RWPE2 (cell line): ENCODE measurements around the gene SLC30A3.
"Not testable (repeated sequence)": the region's sequence is repeated elsewhere in the genome, so short reads cannot be mapped to it uniquely, and the experiment has no call there.

ENCODE experiments used
- ATAC-seq: fragments of 200-7000 bp; cut with Tn5 transposase; 3 replicates; pipeline ENCODE4 v1.9.1; 2021; ENCODE audit warnings: low read depth
- DNase-seq: peaks from one replicate; pipeline ENCODE4 v3.0.0-alpha.2; 2020; ENCODE audit warnings: low spot score
- H3K27ac ChIP-seq: fragments of 450-650 bp; 2 replicates; pipeline ENCODE4 v1.5.1; 2017; ENCODE audit warnings: mild to moderate bottlenecking; ENCODE audit not compliant: poor library complexity, severe bottlenecking
- H3K27me3 ChIP-seq: fragments of 250-450 bp; sonication (Bioruptor Pico); 2 replicates; pipeline ENCODE4 v1.5.1; 2021; ENCODE audit warnings: mild to moderate bottlenecking, moderate library complexity; ENCODE audit not compliant: insufficient read depth, poor library complexity, severe bottlenecking
- H3K36me3 ChIP-seq: fragments of 250-450 bp; sonication (Bioruptor Pico); 2 replicates; pipeline ENCODE4 v1.5.1; 2020; ENCODE audit warnings: low read depth, mild to moderate bottlenecking, moderate library complexity
- H3K4me1 ChIP-seq: fragments of 250-450 bp; sonication (Bioruptor Pico); 2 replicates; pipeline ENCODE4 v1.5.1; 2021; ENCODE audit warnings: mild to moderate bottlenecking, moderate library complexity; ENCODE audit not compliant: insufficient read depth, poor library complexity, severe bottlenecking
- H3K4me3 ChIP-seq: fragments of 250-450 bp; sonication (Bioruptor Pico); 2 replicates; pipeline ENCODE4 v1.5.1; 2021; ENCODE audit warnings: mild to moderate bottlenecking, moderate library complexity; ENCODE audit not compliant: severe bottlenecking
- H3K9me3 ChIP-seq: fragments of 250-450 bp; sonication (Bioruptor Pico); 2 replicates; pipeline ENCODE4 v1.5.1; 2021; ENCODE audit warnings: mild to moderate bottlenecking, moderate library complexity; ENCODE audit not compliant: severe bottlenecking
- CTCF ChIP-seq: fragments of 450-650 bp; IDR thresholded peaks from one replicate; pipeline ENCODE4 v1.5.1; 2017; ENCODE audit warnings: mild to moderate bottlenecking, moderate library complexity; ENCODE audit not compliant: poor library complexity, severe bottlenecking

SLC30A3 gene

GRCh38 chr2:27280826-27281225 is 18.0 kb upstream of the SLC30A3 start:
- TF ChIP-seq CTCF: no peak

GRCh38 chr2:27278010-27278409 is 15.2 kb upstream of the SLC30A3 start:
- DNase-seq: no peak
- no peak for ATAC-seq
- no peak for TF ChIP-seq CTCF
- H3K27me3 ChIP-seq: peaks cover 5% of the 10 kb centered on the region
- H3K4me3 ChIP-seq: no peak overlapping the region
- no peak overlapping the region for H3K27ac ChIP-seq
- H3K9me3 ChIP-seq: no peaks in the 10 kb centered on the region
- H3K36me3 ChIP-seq: no peaks in the 10 kb centered on the region
- no peaks in the 10 kb centered on the region for H3K4me1 ChIP-seq

More at GRCh38 chr2:27280826-27281225, 18.0 kb upstream of the SLC30A3 start:
- peaks cover 6% of the 10 kb centered on the region for H3K27me3 ChIP-seq
- no peaks in the 10 kb centered on the region for H3K36me3 ChIP-seq
- no peak overlapping the region for H3K4me3 ChIP-seq
- DNase-seq: no peak
- no peaks in the 10 kb centered on the region for H3K4me1 ChIP-seq
- no peaks in the 10 kb centered on the region for H3K9me3 ChIP-seq
- H3K27ac ChIP-seq: no peak overlapping the region
- no peak for ATAC-seq

- no peak within 1 kb of the TSS for H3K27ac ChIP-seq
- H3K4me3 ChIP-seq: no peak within 1 kb of the TSS
- DNase-seq: no peak
- H3K9me3 ChIP-seq: no peaks in the 10 kb centered on the region
- no peak for ATAC-seq
- H3K27me3 ChIP-seq: no peaks in the 10 kb centered on the region
- no peak for TF ChIP-seq CTCF
- H3K36me3 ChIP-seq: no peaks in the 10 kb centered on the region
- H3K4me1 ChIP-seq: no peaks in the 10 kb centered on the region
Observed at GRCh38 chr2:27275211-27276150, 12.6 kb upstream of the SLC30A3 start, which contains the start of gene DNAJC5G. TSS of gene DNAJC5G (plus strand) at chr2:27275433. CDS start at chr2:27276729, 1,296 bp downstream.

- not testable (repeated sequence) for H3K27ac ChIP-seq, DNase-seq, H3K27me3 ChIP-seq, ATAC-seq, H3K4me3 ChIP-seq, H3K4me1 ChIP-seq, H3K36me3 ChIP-seq, H3K9me3 ChIP-seq
Observed at GRCh38 chr2:27272537-27273522, 10.0 kb upstream of the SLC30A3 start.
